Kidney glomerular epithelial cell (primary cell): ENCODE measurements around the gene TUBB1.
"Not testable (repeated sequence)": the region's sequence is repeated elsewhere in the genome, so short reads cannot be mapped to it uniquely, and the experiment has no call there.

Experiments
- DNase-seq: peaks from one replicate; lab custom pipeline; 2025; lab: John Stamatoyannopoulos, UW

The TUBB1 gene

GRCh38 chr20:59019217-59019616 lies at the start of gene TUBB1:
TSS of gene TUBB1 (plus strand) at chr20:59019429. CDS start at chr20:59019523, 94 bp downstream.
- no peak for DNase-seq

GRCh38 chr20:58969439-58969838 lies 49.8 kb upstream of the TUBB1 start:
- no peak for DNase-seq

- DNase-seq = no peak
These were observed 49.1 kb upstream of the TUBB1 start for GRCh38 chr20:58970146-58970545.

- DNase-seq = no peak
These were observed 47.8 kb upstream of the TUBB1 start for GRCh38 chr20:58971429-58971828.

- no peak for DNase-seq
These were observed 46.0 kb upstream of the TUBB1 start for GRCh38 chr20:58973179-58973578.

- no peak for DNase-seq
These were observed 45.4 kb upstream of the TUBB1 start for GRCh38 chr20:58973866-58974265.

- DNase-seq = no peak
These were observed 43.9 kb upstream of the TUBB1 start for GRCh38 chr20:58975353-58975752.

GRCh38 chr20:58976061-58976730 lies 43.0 kb upstream of the TUBB1 start:
- DNase-seq = no peak

GRCh38 chr20:58978351-58979190 lies 40.7 kb upstream of the TUBB1 start:
- DNase-seq = no peak

- peak; percentile 66 for DNase-seq
These were observed 38.3 kb upstream of the TUBB1 start, which contains the start of gene NELFCD for GRCh38 chr20:58980711-58981627. TSS of gene NELFCD (plus strand) at chr20:58981256. CDS start at chr20:58981310, 54 bp downstream.

- DNase-seq = no peak
These were observed 37.4 kb upstream of the TUBB1 start for GRCh38 chr20:58981628-58982364.

- DNase-seq = no peak
These were observed 36.7 kb upstream of the TUBB1 start for GRCh38 chr20:58982406-58983114.

GRCh38 chr20:58983115-58983468 lies 36.1 kb upstream of the TUBB1 start:
- not testable (repeated sequence) for DNase-seq

GRCh38 chr20:58984691-58985090 lies 34.5 kb upstream of the TUBB1 start:
- DNase-seq = no peak

GRCh38 chr20:58985656-58986055 lies 33.6 kb upstream of the TUBB1 start:
- no peak for DNase-seq

- DNase-seq = no peak
These were observed 32.8 kb upstream of the TUBB1 start for GRCh38 chr20:58986286-58986967.

GRCh38 chr20:58986968-58987517 lies 32.2 kb upstream of the TUBB1 start:
- no peak for DNase-seq

- no peak for DNase-seq
These were observed 31.3 kb upstream of the TUBB1 start for GRCh38 chr20:58987790-58988564.

GRCh38 chr20:58988565-58988882 lies 30.7 kb upstream of the TUBB1 start:
- DNase-seq = no peak
